K562 (cell line): ENCODE measurements around the gene NUDT22. TPM values are rescaled to one million over a fixed set of nuclear protein-coding genes. Genes with fewer than 3 reads are reported as not detected.

Experiments
- AFF4 ChIP-seq: sonication (generic); formaldehyde crosslinking; IDR thresholded peaks from 2 replicates; pipeline ENCODE4 v1.8.0; 2023; ENCODE audit warnings: mild to moderate bottlenecking, missing genetic modification reagents
- ARID3B ChIP-seq: fragments of 250-450 bp; sonication (Bioruptor Pico); IDR thresholded peaks from 2 replicates; pipeline ENCODE4 v1.4.0; 2020; ENCODE audit warnings: borderline replicate concordance
- BRF1 ChIP-seq: IDR thresholded peaks from 3 replicates; pipeline ENCODE4 v1.6.1; 2011; ENCODE audit warnings: borderline replicate concordance, mild to moderate bottlenecking; ENCODE audit not compliant: insufficient read length; ENCODE audit errors: extremely low read depth
- CCNT2 ChIP-seq: IDR thresholded peaks from 2 replicates; pipeline ENCODE4 v1.6.1; 2011; ENCODE audit warnings: borderline replicate concordance, low read depth, mild to moderate bottlenecking, moderate library complexity, mixed read lengths, low read length; ENCODE audit not compliant: insufficient read length; ENCODE audit errors: extremely low read depth
- CHCHD3 ChIP-seq: fragments of 250-450 bp; sonication (Bioruptor Pico); IDR thresholded peaks from 2 replicates; pipeline ENCODE4 v2.1.2; 2022; ENCODE audit warnings: mild to moderate bottlenecking
- ESRRA ChIP-seq: fragments of 450-650 bp; IDR thresholded peaks from 2 replicates; pipeline ENCODE4 v1.6.1; 2014; ENCODE audit warnings: low read depth, mild to moderate bottlenecking, moderate library complexity, borderline replicate concordance
- ETV1 ChIP-seq: fragments of 450-650 bp; conservative IDR thresholded peaks from 2 replicates; pipeline ENCODE4 v1.6.1; 2016; ENCODE audit warnings: missing genetic modification characterization, control low read depth, low read depth, missing compliant biosample characterization
- FOXK2 ChIP-seq, 2 experiments: fragments of 450-650 bp; IDR thresholded peaks in 1 of 2; conservative IDR thresholded peaks in 1 of 2; 2 replicates each; pipeline ENCODE4 v1.6.1; 2016; ENCODE audit warnings: low read depth in 2 of 2, mild to moderate bottlenecking in 1 of 2
- KDM2B ChIP-seq: fragments of 250-450 bp; sonication (Bioruptor Pico); IDR thresholded peaks from 2 replicates; pipeline ENCODE4 v1.8.0; 2021; ENCODE audit warnings: mild to moderate bottlenecking, moderate library complexity
- KDM4B ChIP-seq, 2 experiments: fragments of 450-650 bp in 1 of 2; sonication (generic) in 1 of 2; IDR thresholded peaks; 2 replicates each; pipeline ENCODE4 v1.6.1; 2016 to 2017; ENCODE audit warnings: borderline replicate concordance in 2 of 2, antibody characterized with exemption in 1 of 2, low read depth in 1 of 2, mild to moderate bottlenecking in 1 of 2
- LCOR ChIP-seq: sonication (generic); formaldehyde crosslinking; IDR thresholded peaks from 2 replicates; pipeline ENCODE4 v1.8.0; 2022; ENCODE audit warnings: mild to moderate bottlenecking, missing genetic modification reagents
- MIER1 ChIP-seq: fragments of 450-650 bp; IDR thresholded peaks from 2 replicates; pipeline ENCODE4 v1.6.1; 2016; ENCODE audit warnings: antibody characterized with exemption, mild to moderate bottlenecking, low read depth
- POLR2B ChIP-seq: fragments of 450-650 bp; IDR thresholded peaks from 2 replicates; pipeline ENCODE4 v1.6.1; 2018; ENCODE audit warnings: low read depth; ENCODE audit not compliant: partially characterized antibody
- PTBP1 ChIP-seq: fragments of 200-400 bp; formaldehyde crosslinking; IDR thresholded peaks from 2 replicates; pipeline ENCODE4 v1.6.1; 2017; ENCODE audit warnings: low read depth, low read length
- STAT5B ChIP-seq: fragments of 250-450 bp; sonication (Bioruptor Pico); IDR thresholded peaks from 2 replicates; pipeline ENCODE4 v1.8.0; 2021; ENCODE audit warnings: mild to moderate bottlenecking, inconsistent platforms
- TAF7 ChIP-seq: fragments of 450-650 bp; IDR thresholded peaks from 2 replicates; pipeline ENCODE4 v1.6.1; 2016; ENCODE audit warnings: missing genetic modification characterization, missing compliant biosample characterization
- TARDBP ChIP-seq: fragments of 450-650 bp; IDR thresholded peaks from 2 replicates; pipeline ENCODE4 v1.6.1; 2016
- USF1 ChIP-seq: sonication (generic); formaldehyde crosslinking; IDR thresholded peaks from 2 replicates; pipeline ENCODE4 v1.9.0; 2022; ENCODE audit warnings: mild to moderate bottlenecking, missing genetic modification reagents
- ZBTB1 ChIP-seq: sonication (generic); formaldehyde crosslinking; IDR thresholded peaks from 2 replicates; pipeline ENCODE4 v1.8.1; 2023; ENCODE audit warnings: missing genetic modification reagents, low read depth, mild to moderate bottlenecking, borderline replicate concordance
- ZBTB12 ChIP-seq: fragments of 250-450 bp; sonication (Bioruptor Pico); IDR thresholded peaks from 2 replicates; pipeline ENCODE4 v1.4.0; 2020
- ZNF143 ChIP-seq: sonication (generic); formaldehyde crosslinking; IDR thresholded peaks from 2 replicates; pipeline ENCODE4 v1.9.0; 2022; ENCODE audit warnings: mild to moderate bottlenecking, missing genetic modification reagents
- ZNF436 ChIP-seq: fragments of 250-450, 450-650 bp; sonication (Bioruptor Pico); formaldehyde crosslinking; IDR thresholded peaks from 2 replicates; pipeline ENCODE4 v1.7.0; 2020; ENCODE audit warnings: mild to moderate bottlenecking
- polyA plus RNA-seq, 8 experiments: library from polyadenylated mRNA; depleted of rRNA in 4 of 8; stranded (reverse) in 5 of 8; unstranded in 3 of 8; fragments of >200 nt; fragmentation: Nextera tagmentation in 2 of 8; fragmentation: Illumina TruSeq in 1 of 8; extraction: Ambion mirVana in 2 of 8; extraction: Trizol in 1 of 8; gene quantifications; 2 replicates each; pipeline versions ENCODE4 v1.2.1 to v1.2.3, GENCODE V29; 2011 to 2014; ENCODE audit warnings: inconsistent platforms in 1 of 8, missing spikeins in 1 of 8
- total RNA-seq, 7 experiments: library from RNA; depleted of rRNA in 6 of 7; stranded (reverse); fragments of >200 nt in 6 of 7; fragmentation: Illumina TruSeq in 2 of 7; extraction: Trizol in 2 of 7; gene quantifications; 2 replicates each; pipeline versions ENCODE4 v1.2.1 to v1.2.3, GENCODE V29; 2011 to 2021; ENCODE audit warnings: low replicate concordance in 1 of 7

The NUDT22 gene
- total and polyA plus RNA-seq, 9 of the 15 experiments (the other 6 are each of a cell fraction or from before 2014, with no cell fraction given) = 6.3 to 92.6 (median 37.4) TPM

- TF ChIP-seq AFF4 (CRISPR knock-in tag) = peak; percentile 91
- no peak for TF ChIP-seq ZBTB12
- peak; percentile 87 for TF ChIP-seq CCNT2
- peak; percentile 96 for TF ChIP-seq POLR2B
- peak; percentile 82 for TF ChIP-seq TAF7 (tag)
- no peak for TF ChIP-seq ZNF436 (CRISPR knock-in tag)
- no peak for TF ChIP-seq PTBP1
- peak; percentile 94 for TF ChIP-seq LCOR (CRISPR knock-in tag)
- TF ChIP-seq BRF1 = no peak
- TF ChIP-seq ETV1 (tag) = peak; percentile 73
- TF ChIP-seq MIER1 = no peak
- peak; percentile 54; the same call in 1 of the 2 replicates for TF ChIP-seq ZNF143 (CRISPR knock-in tag)
- peak; percentile 86; the same call in 1 of the 2 replicates for TF ChIP-seq KDM2B (CRISPR knock-in tag)
- TF ChIP-seq STAT5B (CRISPR knock-in tag) = no peak
- peak; percentile 97 for TF ChIP-seq USF1 (CRISPR knock-in tag)
- 0 out of 2 replicates have a peak, but pooled peaks have one; percentile 60 for TF ChIP-seq TARDBP
- peak in 1 of 2 experiments; percentile 22; a peak in 1 of 4 replicates for TF ChIP-seq FOXK2 (conservative IDR thresholded peaks at IDR 0.05 in 1 of 2, IDR thresholded peaks at IDR 0.05 in 1 of 2; ENCODE audit: low read depth in 2 of 2)
- TF ChIP-seq ZBTB1 = peak; percentile 12; the same call in 1 of the 2 replicates
- TF ChIP-seq CHCHD3 (CRISPR knock-in tag) = no peak
- no peak for TF ChIP-seq KDM4B (IDR thresholded peaks at IDR 0.05; ENCODE audit: borderline replicate concordance in 2 of 2, low read depth in 1 of 2)
- peak; percentile 58; the same call in 1 of the 2 replicates for TF ChIP-seq ESRRA
- TF ChIP-seq ARID3B = peak; percentile 79; the same call in 1 of the 2 replicates
Observed at GRCh38 chr11:64185175-64185692, 40.8 kb upstream of the NUDT22 start (continued).
